ENCODE results near the gene MINDY4.

GRCh38 chr7:30877993-30878392 is 106.8 kb downstream of the MINDY4 start:
- TF ChIP-seq YY1 (IDR thresholded peaks at IDR 0.05; ENCODE audit: insufficient read depth, insufficient read length), result no peak
- no peak for TF ChIP-seq ZNF274 (IDR thresholded peaks at IDR 0.05; ENCODE audit: low read depth, low read length)

All from NT2/D1 (cell line).